Measurements from ENCODE around the gene SMCHD1.
"Not testable (repeated sequence)": the region's sequence is repeated elsewhere in the genome, so short reads cannot be mapped to it uniquely, and the experiment has no call there.

SMCHD1 gene

GRCh38 chr18:2823966-2824365, 168.4 kb downstream of the SMCHD1 start:
- DNase-seq: no peak

GRCh38 chr18:2824865-2825264, 169.3 kb downstream of the SMCHD1 start:
- no peak for DNase-seq

GRCh38 chr18:2825613-2826175, 170.2 kb downstream of the SMCHD1 start:
- no peak for DNase-seq

GRCh38 chr18:2826581-2826980, 171.1 kb downstream of the SMCHD1 start:
- no peak for DNase-seq

GRCh38 chr18:2827061-2827460, 171.5 kb downstream of the SMCHD1 start:
- DNase-seq: no peak

GRCh38 chr18:2836118-2836517, 180.6 kb downstream of the SMCHD1 start:
- DNase-seq: not testable (repeated sequence)

GRCh38 chr18:2837290-2837689, 181.8 kb downstream of the SMCHD1 start:
- DNase-seq: not testable (repeated sequence)

GRCh38 chr18:2839202-2839601, 183.7 kb downstream of the SMCHD1 start:
- no peak for DNase-seq

GRCh38 chr18:2840521-2840920, 185.0 kb downstream of the SMCHD1 start:
- DNase-seq: no peak

- DNase-seq: no peak
Observed at GRCh38 chr18:2843146-2843545, 187.6 kb downstream of the SMCHD1 start.

GRCh38 chr18:2845172-2845571, 189.6 kb downstream of the SMCHD1 start:
- DNase-seq: no peak

- DNase-seq: no peak
Observed at GRCh38 chr18:2846636-2847316, 191.2 kb downstream of the SMCHD1 start, which contains the start of gene EMILIN2. Gene EMILIN2, plus strand, starts transcription at chr18:2847006. Its CDS starts 183 bp downstream, at chr18:2847189.

GRCh38 chr18:2847317-2848246, 192.1 kb downstream of the SMCHD1 start:
- DNase-seq: no peak

GRCh38 chr18:2848247-2849246, 193.0 kb downstream of the SMCHD1 start:
- no peak for DNase-seq

- no peak for DNase-seq
Observed at GRCh38 chr18:2850816-2851215, 195.3 kb downstream of the SMCHD1 start.

- DNase-seq: no peak
Observed at GRCh38 chr18:2851771-2852170, 196.2 kb downstream of the SMCHD1 start.

GRCh38 chr18:2852460-2852859, 196.9 kb downstream of the SMCHD1 start:
- DNase-seq: not testable (repeated sequence)

- DNase-seq: no peak
Observed at GRCh38 chr18:2853173-2853925, 197.8 kb downstream of the SMCHD1 start.

- DNase-seq: no peak
Observed at GRCh38 chr18:2853926-2854664, 198.6 kb downstream of the SMCHD1 start.
